ENCODE results near the gene RELCH.

- TF ChIP-seq POLR2A (IDR thresholded peaks at IDR 0.05; ENCODE audit: low read length), result no peak
- no peak for TF ChIP-seq GATA1 (IDR thresholded peaks at IDR 0.05; ENCODE audit: low read depth, low read length)
Measured at GRCh38 chr18:62152844-62153243, 34.2 kb upstream of the RELCH start.

All from erythroblast (primary cell).